ENCODE data around the gene DUSP22.

GRCh38 chr6:363909-364308, 71.6 kb downstream of the DUSP22 start:
- TF ChIP-seq CTCF (conservative IDR thresholded peaks at IDR 0.05; ENCODE audit: low read depth, low read length) (no peak), EZH2 (IDR thresholded peaks at IDR 0.05; ENCODE audit: borderline replicate concordance, low read depth, low read length, poor library complexity, severe bottlenecking) (no peak)
